HL-60 (cell line): Measurements from ENCODE around the gene CR1.

Experiments
- POLR2AphosphoS5 ChIP-seq: IDR thresholded peaks from 2 replicates; pipeline ENCODE4 v1.6.1; 2012; ENCODE audit warnings: low read depth
- SPI1 ChIP-seq: IDR thresholded peaks from 2 replicates; pipeline ENCODE4 v1.6.1; 2012; ENCODE audit warnings: low read depth, mild to moderate bottlenecking, borderline replicate concordance
- TF ChIP-seq, protein P1 (sequence below): IDR thresholded peaks from one replicate; pipeline ENCODE4 v1.5.1; 2011; ENCODE audit warnings: low read length, control low read depth, inconsistent platforms; ENCODE audit not compliant: insufficient read depth
- TF ChIP-seq, protein P2 (sequence below): IDR thresholded peaks from 2 replicates; pipeline ENCODE4 v1.6.1; 2012; ENCODE audit warnings: low read depth; ENCODE audit not compliant: insufficient replicate concordance

GRCh38 chr1:207514890-207515289 lies 18.9 kb downstream of the CR1 start:
- TF ChIP-seq, protein P1, sequence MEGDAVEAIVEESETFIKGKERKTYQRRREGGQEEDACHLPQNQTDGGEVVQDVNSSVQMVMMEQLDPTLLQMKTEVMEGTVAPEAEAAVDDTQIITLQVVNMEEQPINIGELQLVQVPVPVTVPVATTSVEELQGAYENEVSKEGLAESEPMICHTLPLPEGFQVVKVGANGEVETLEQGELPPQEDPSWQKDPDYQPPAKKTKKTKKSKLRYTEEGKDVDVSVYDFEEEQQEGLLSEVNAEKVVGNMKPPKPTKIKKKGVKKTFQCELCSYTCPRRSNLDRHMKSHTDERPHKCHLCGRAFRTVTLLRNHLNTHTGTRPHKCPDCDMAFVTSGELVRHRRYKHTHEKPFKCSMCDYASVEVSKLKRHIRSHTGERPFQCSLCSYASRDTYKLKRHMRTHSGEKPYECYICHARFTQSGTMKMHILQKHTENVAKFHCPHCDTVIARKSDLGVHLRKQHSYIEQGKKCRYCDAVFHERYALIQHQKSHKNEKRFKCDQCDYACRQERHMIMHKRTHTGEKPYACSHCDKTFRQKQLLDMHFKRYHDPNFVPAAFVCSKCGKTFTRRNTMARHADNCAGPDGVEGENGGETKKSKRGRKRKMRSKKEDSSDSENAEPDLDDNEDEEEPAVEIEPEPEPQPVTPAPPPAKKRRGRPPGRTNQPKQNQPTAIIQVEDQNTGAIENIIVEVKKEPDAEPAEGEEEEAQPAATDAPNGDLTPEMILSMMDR, result no peak
- no peak for TF ChIP-seq POLR2AphosphoS5
- TF ChIP-seq, protein P2, sequence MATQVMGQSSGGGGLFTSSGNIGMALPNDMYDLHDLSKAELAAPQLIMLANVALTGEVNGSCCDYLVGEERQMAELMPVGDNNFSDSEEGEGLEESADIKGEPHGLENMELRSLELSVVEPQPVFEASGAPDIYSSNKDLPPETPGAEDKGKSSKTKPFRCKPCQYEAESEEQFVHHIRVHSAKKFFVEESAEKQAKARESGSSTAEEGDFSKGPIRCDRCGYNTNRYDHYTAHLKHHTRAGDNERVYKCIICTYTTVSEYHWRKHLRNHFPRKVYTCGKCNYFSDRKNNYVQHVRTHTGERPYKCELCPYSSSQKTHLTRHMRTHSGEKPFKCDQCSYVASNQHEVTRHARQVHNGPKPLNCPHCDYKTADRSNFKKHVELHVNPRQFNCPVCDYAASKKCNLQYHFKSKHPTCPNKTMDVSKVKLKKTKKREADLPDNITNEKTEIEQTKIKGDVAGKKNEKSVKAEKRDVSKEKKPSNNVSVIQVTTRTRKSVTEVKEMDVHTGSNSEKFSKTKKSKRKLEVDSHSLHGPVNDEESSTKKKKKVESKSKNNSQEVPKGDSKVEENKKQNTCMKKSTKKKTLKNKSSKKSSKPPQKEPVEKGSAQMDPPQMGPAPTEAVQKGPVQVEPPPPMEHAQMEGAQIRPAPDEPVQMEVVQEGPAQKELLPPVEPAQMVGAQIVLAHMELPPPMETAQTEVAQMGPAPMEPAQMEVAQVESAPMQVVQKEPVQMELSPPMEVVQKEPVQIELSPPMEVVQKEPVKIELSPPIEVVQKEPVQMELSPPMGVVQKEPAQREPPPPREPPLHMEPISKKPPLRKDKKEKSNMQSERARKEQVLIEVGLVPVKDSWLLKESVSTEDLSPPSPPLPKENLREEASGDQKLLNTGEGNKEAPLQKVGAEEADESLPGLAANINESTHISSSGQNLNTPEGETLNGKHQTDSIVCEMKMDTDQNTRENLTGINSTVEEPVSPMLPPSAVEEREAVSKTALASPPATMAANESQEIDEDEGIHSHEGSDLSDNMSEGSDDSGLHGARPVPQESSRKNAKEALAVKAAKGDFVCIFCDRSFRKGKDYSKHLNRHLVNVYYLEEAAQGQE, result no peak
- no peak for TF ChIP-seq SPI1
